H1 (cell line): ENCODE measurements around the gene PTBP3. TPM values are rescaled to one million over a fixed set of nuclear protein-coding genes. Genes with fewer than 3 reads are reported as not detected.

Experiments
- CTCF ChIA-PET: fragments of 300-600 bp; sonication (Branson Sonifier 250); formaldehyde crosslinking; loops from one replicate; lab custom pipeline; 2021; ENCODE audit not compliant: partially characterized antibody; lab: Charles Lee
- POLR2A ChIA-PET: fragments of 300-600 bp; sonication (Branson Sonifier 250); formaldehyde crosslinking; loops from one replicate; lab custom pipeline; 2021; ENCODE audit warnings: inconsistent platforms; ENCODE audit not compliant: partially characterized antibody; lab: Charles Lee
- DNase-seq, 2 experiments: peaks; one replicate each; pipeline versions ENCODE4 v3.0.0 to v3.0.0-alpha.2; 2010 to 2022; ENCODE audit warnings: low spot score in 2 of 2, low read depth in 1 of 2, mixed read lengths in 1 of 2
- FAIRE-seq: peaks from 2 replicates; lab custom pipeline; 2011; peaks lifted over from hg19 to GRCh38; lab: Jason Lieb, UNC
- H2AFZ ChIP-seq: 2 replicates; pipeline ENCODE4 v1.8.1; 2012; ENCODE audit warnings: low read length, inconsistent platforms
- H2AK5ac ChIP-seq: 2 replicates; pipeline ENCODE4 v1.6.1; 2013; ENCODE audit warnings: low read depth, low read length
- H2BK120ac ChIP-seq: replicated peaks from 2 replicates; pipeline ENCODE3; 2013; ENCODE audit warnings: low read depth, low read length, inconsistent platforms
- H2BK12ac ChIP-seq: 2 replicates; pipeline ENCODE4 v1.6.1; 2013; ENCODE audit warnings: low read depth, low read length
- H2BK15ac ChIP-seq: 2 replicates; pipeline ENCODE4 v1.6.1; 2013; ENCODE audit warnings: low read length
- H2BK20ac ChIP-seq: 2 replicates; pipeline ENCODE4 v1.6.1; 2013; ENCODE audit warnings: low read length
- H2BK5ac ChIP-seq: 2 replicates; pipeline ENCODE4 v1.6.1; 2013; ENCODE audit warnings: low read depth, low read length
- H3K14ac ChIP-seq: 2 replicates; pipeline ENCODE4 v1.6.1; 2013; ENCODE audit warnings: inconsistent platforms; ENCODE audit not compliant: insufficient read length
- H3K18ac ChIP-seq: 2 replicates; pipeline ENCODE4 v1.6.1; 2013; ENCODE audit warnings: low read length; ENCODE audit errors: extremely low read depth
- H3K23ac ChIP-seq: 2 replicates; pipeline ENCODE4 v1.6.1; 2013; ENCODE audit warnings: inconsistent platforms; ENCODE audit not compliant: insufficient read length
- H3K23me2 ChIP-seq: 2 replicates; pipeline ENCODE4 v1.6.1; 2013; ENCODE audit warnings: low read depth, low read length
- H3K27ac ChIP-seq: 2 replicates; pipeline ENCODE4 v1.6.1; 2011; ENCODE audit warnings: low read depth, low read length, inconsistent platforms
- H3K27me3 ChIP-seq, 4 experiments: replicated peaks in 1 of 4; 1 replicate in 1 of 4; 2 replicates in 3 of 4; pipeline versions ENCODE4 v1.6.1 to v1.8.1; 2011 to 2013; ENCODE audit warnings: low read length in 3 of 4, mild to moderate bottlenecking in 3 of 4, inconsistent platforms in 2 of 4, mixed read lengths in 2 of 4, moderate library complexity in 1 of 4; ENCODE audit not compliant: control insufficient read depth in 3 of 4, insufficient read depth in 3 of 4; ENCODE audit errors: extremely low read depth in 1 of 4
- H3K36me3 ChIP-seq, 4 experiments: 2 replicates each; pipeline versions ENCODE4 v1.6.1 to v1.8.1; 2011 to 2013; ENCODE audit warnings: mild to moderate bottlenecking in 4 of 4, low read length in 3 of 4, moderate library complexity in 2 of 4, control low read depth in 1 of 4, inconsistent platforms in 1 of 4; ENCODE audit not compliant: insufficient read depth in 4 of 4, control insufficient read depth in 2 of 4
- H3K4ac ChIP-seq: replicated peaks from 2 replicates; pipeline ENCODE3; 2013; ENCODE audit warnings: low read length, low read depth, mixed read lengths, inconsistent platforms; ENCODE audit not compliant: insufficient read length
- H3K4me1 ChIP-seq, 4 experiments: replicated peaks in 1 of 4; 1 replicate in 1 of 4; 2 replicates in 3 of 4; pipeline versions ENCODE4 v1.6.1 to v1.8.1; 2011 to 2013; ENCODE audit warnings: low read length in 3 of 4, inconsistent platforms in 2 of 4, mixed read lengths in 1 of 4; ENCODE audit not compliant: insufficient read depth in 4 of 4, control insufficient read depth in 3 of 4
- H3K4me2 ChIP-seq, 2 experiments: 2 replicates each; pipeline versions ENCODE4 v1.6.1 to v1.8.1; 2011 to 2013; ENCODE audit warnings: low read depth in 2 of 2, low read length in 2 of 2, control low read depth in 1 of 2, inconsistent platforms in 1 of 2, mild to moderate bottlenecking in 1 of 2; ENCODE audit not compliant: insufficient read depth in 1 of 2
- H3K4me3 ChIP-seq, 4 experiments: fragments of 200-600, 300-600 bp in 1 of 4; sonication (generic), shearing (Covaris generic), sonication (Bioruptor Twin) in 1 of 4; 2 replicates each; pipeline versions ENCODE4 v1.5.1 to v1.8.1; 2011 to 2016; ENCODE audit warnings: low read length in 4 of 4, low read depth in 3 of 4, control low read depth in 2 of 4, inconsistent platforms in 2 of 4, mild to moderate bottlenecking in 2 of 4, mixed read lengths in 1 of 4, moderate library complexity in 1 of 4; ENCODE audit not compliant: insufficient read depth in 2 of 4; ENCODE audit errors: extremely low read depth in 1 of 4
- H3K56ac ChIP-seq: replicated peaks from 2 replicates; pipeline ENCODE3; 2013; ENCODE audit warnings: low read depth, mild to moderate bottlenecking, mixed read lengths, low read length, inconsistent platforms; ENCODE audit not compliant: insufficient read length
- H3K79me1 ChIP-seq: 2 replicates; pipeline ENCODE4 v1.6.1; 2013; ENCODE audit warnings: low read depth, low read length, control low read depth
- H3K79me2 ChIP-seq, 2 experiments: 2 replicates each; pipeline versions ENCODE4 v1.6.1 to v1.8.1; 2012 to 2013; ENCODE audit warnings: low read length in 2 of 2, mild to moderate bottlenecking in 2 of 2, inconsistent platforms in 1 of 2; ENCODE audit not compliant: insufficient read depth in 2 of 2, control insufficient read depth in 1 of 2
- H3K9ac ChIP-seq, 4 experiments: replicated peaks in 1 of 4; 1 replicate in 1 of 4; 2 replicates in 3 of 4; pipeline versions ENCODE4 v1.6.1 to v1.8.1; 2011 to 2013; ENCODE audit warnings: low read depth in 3 of 4, low read length in 3 of 4, control low read depth in 2 of 4, mild to moderate bottlenecking in 2 of 4, moderate library complexity in 2 of 4, inconsistent platforms in 1 of 4; ENCODE audit errors: extremely low read depth in 1 of 4
- H3K9me3 ChIP-seq, 2 experiments: 2 replicates each; pipeline versions ENCODE4 v1.6.1 to v1.8.1; 2012 to 2013; ENCODE audit warnings: mild to moderate bottlenecking in 2 of 2, moderate library complexity in 2 of 2, control low read depth in 1 of 2, inconsistent platforms in 1 of 2, low read depth in 1 of 2, low read length in 1 of 2, mixed read lengths in 1 of 2; ENCODE audit not compliant: insufficient read depth in 2 of 2
- H4K20me1 ChIP-seq, 2 experiments: replicated peaks in 1 of 2; 2 replicates each; pipeline versions ENCODE3 to v1.8.1; 2011 to 2013; ENCODE audit warnings: inconsistent platforms in 2 of 2, low read length in 2 of 2, mild to moderate bottlenecking in 1 of 2; ENCODE audit not compliant: insufficient read depth in 2 of 2, control insufficient read depth in 1 of 2
- H4K5ac ChIP-seq: 2 replicates; pipeline ENCODE4 v1.6.1; 2013; ENCODE audit warnings: low read length, low read depth, mixed read lengths, inconsistent platforms; ENCODE audit not compliant: insufficient read length
- H4K8ac ChIP-seq: 2 replicates; pipeline ENCODE4 v1.8.0; 2013; ENCODE audit warnings: mild to moderate bottlenecking, moderate library complexity, low read length, inconsistent platforms; ENCODE audit not compliant: insufficient read depth; ENCODE audit errors: extremely low read depth
- H4K91ac ChIP-seq: replicated peaks from 2 replicates; pipeline ENCODE3; 2013; ENCODE audit warnings: low read length, mixed read lengths, inconsistent platforms; ENCODE audit not compliant: insufficient read length
- CHD2 ChIP-seq: IDR thresholded peaks from 2 replicates; pipeline ENCODE4 v1.6.1; 2012; ENCODE audit warnings: low read length, improper control_type of control experiment
- CREB1 ChIP-seq: IDR thresholded peaks from 2 replicates; pipeline ENCODE4 v1.6.1; 2012; ENCODE audit warnings: inconsistent platforms
- KDM1A ChIP-seq: fragments of 200-600, 300-600 bp; sonication (generic); IDR thresholded peaks from 2 replicates; pipeline ENCODE4 v1.7.1; 2016; ENCODE audit warnings: mild to moderate bottlenecking, low read length, borderline replicate concordance
- NRF1 ChIP-seq: IDR thresholded peaks from 2 replicates; pipeline ENCODE4 v1.6.1; 2011; ENCODE audit warnings: mild to moderate bottlenecking, low read depth, low read length, improper control_type of control experiment
- RNF2 ChIP-seq: fragments of 200-900, 300-1000 bp; sonication (generic); IDR thresholded peaks from 2 replicates; pipeline ENCODE4 v1.7.1; 2016; ENCODE audit warnings: borderline replicate concordance, low read depth, mild to moderate bottlenecking, antibody characterized with exemption, low read length; ENCODE audit not compliant: poor library complexity, severe bottlenecking; ENCODE audit errors: missing control alignments
- RXRA ChIP-seq: IDR thresholded peaks from 2 replicates; pipeline ENCODE4 v1.6.1; 2011; ENCODE audit warnings: low read depth, mild to moderate bottlenecking, low read length, moderate library complexity; ENCODE audit not compliant: insufficient read depth
- SIX5 ChIP-seq: IDR thresholded peaks from 2 replicates; pipeline ENCODE4 v1.6.1; 2011; ENCODE audit warnings: mild to moderate bottlenecking, low read depth, low read length
- SP4 ChIP-seq: IDR thresholded peaks from 2 replicates; pipeline ENCODE4 v1.6.1; 2012; ENCODE audit warnings: low read length, inconsistent platforms
- TAF1 ChIP-seq: IDR thresholded peaks from 2 replicates; pipeline ENCODE4 v1.6.1; 2011; ENCODE audit warnings: mild to moderate bottlenecking, low read depth, low read length
- ZNF274 ChIP-seq: IDR thresholded peaks from 2 replicates; pipeline ENCODE4 v1.7.0; 2012; ENCODE audit warnings: low read length, borderline replicate concordance; ENCODE audit errors: extremely low read depth
- WGBS, 2 experiments: shearing (Covaris generic) in 1 of 2; methylation state at CpG; one replicate each; pipeline versions ENCODE4 v1.1.6 to v1.1.7; 2013 to 2015; ENCODE audit warnings: low lambda C conversion rate in 2 of 2, mixed read lengths in 2 of 2, inconsistent platforms in 1 of 2, low coverage in 1 of 2, missing lambda C conversion rate in 1 of 2; ENCODE audit not compliant: insufficient replicate concordance in 2 of 2, insufficient coverage in 1 of 2, insufficient read length in 1 of 2; ENCODE audit errors: extremely low coverage in 1 of 2, missing lambda C conversion rate in 1 of 2; 5-methylcytosine and 5-hydroxymethylcytosine counted together
- polyA plus RNA-seq, 7 experiments: library from polyadenylated mRNA; depleted of rRNA in 3 of 7; stranded (reverse) in 5 of 7; unstranded in 2 of 7; fragments of >200 nt in 5 of 7; fragments of 200-250 nt in 2 of 7; gene quantifications; 1 replicate in 5 of 7; 2 replicates in 1 of 7; 4 replicates in 1 of 7; pipeline versions ENCODE4 v1.2.1 to v1.2.3, GENCODE V29; 2011 to 2013; ENCODE audit warnings: missing spikeins in 2 of 7, mixed read lengths in 2 of 7
- total RNA-seq: library from RNA; stranded (reverse); fragmentation: NEBNext Ultra II Directional; extraction: Animal tissue kit (Norgen Biotek cat#: 25700); gene quantifications from 2 replicates; pipeline ENCODE4 v1.2.1, GENCODE V29; 2021
- TF ChIP-seq, protein P1 (sequence below), 3 experiments: IDR thresholded peaks; 1 replicate in 2 of 3; 2 replicates in 1 of 3; pipeline versions ENCODE4 v1.5.1 to v1.6.1; 2011; ENCODE audit warnings: low read length in 3 of 3, mild to moderate bottlenecking in 3 of 3, inconsistent platforms in 2 of 3, low read depth in 1 of 3, moderate library complexity in 1 of 3; ENCODE audit not compliant: insufficient read depth in 1 of 3; ENCODE audit errors: control extremely low read depth in 1 of 3
- TF ChIP-seq, protein P2 (sequence below): IDR thresholded peaks from 2 replicates; pipeline ENCODE4 v1.6.1; 2012; ENCODE audit warnings: inconsistent platforms

PTBP3 gene
- total and polyA plus RNA-seq, 2 of the 8 experiments (the other 6 are each of a cell fraction or from before 2014, with no cell fraction given), result 51.0 to 124 TPM

- H2AK5ac ChIP-seq, result no peak overlapping the region
- H3K23ac ChIP-seq, result no peak overlapping the region
- H3K27ac ChIP-seq, result no peak overlapping the region
- H3K14ac ChIP-seq, result no peak overlapping the region
- peaks cover 0 to 5% (median 3%) of the 10 kb centered on the region in 4 experiments; a peak in 4 of 7 replicates for H3K4me1 ChIP-seq
- DNase-seq (no peak), FAIRE-seq (no peak)
- H4K5ac ChIP-seq, result no peak overlapping the region
- 90% methylated on average over 4 of the region's 4 CpGs; no CpG with 5 or more reads in 1 of the 2 experiments for WGBS, 2 experiments
- no peak overlapping the region for H4K8ac ChIP-seq
- no peaks in the 10 kb centered on the region; a peak in 1 of 7 replicates for H3K27me3 ChIP-seq
- H3K4me2 ChIP-seq, result no peak overlapping the region
- no peaks in the 10 kb centered on the region for H3K9me3 ChIP-seq
- no peak overlapping the region for H2BK20ac ChIP-seq
- H2AFZ ChIP-seq, result no peak overlapping the region
- no peak overlapping the region for H2BK15ac ChIP-seq
- H3K9ac ChIP-seq, result no peak overlapping the region
- ChIA-PET CTCF (interaction anchor here (0.6 to 1.7 kb wide), 7 partner anchors 11 to 523 kb away, joined by 3 to 7 read pairs (median 3); no protein-coding TSS in a partner anchor), POLR2A (no interaction called here)
- no peaks in the 10 kb centered on the region for H3K36me3 ChIP-seq
- no peak overlapping the region for H3K56ac ChIP-seq
- no peak overlapping the region for H3K4me3 ChIP-seq
- H3K79me1 ChIP-seq, result no peaks in the 10 kb centered on the region
- no peak overlapping the region for H2BK5ac ChIP-seq
- H3K18ac ChIP-seq, result no peak overlapping the region
- H4K20me1 ChIP-seq, result no peaks in the 10 kb centered on the region
- H2BK12ac ChIP-seq, result no peak overlapping the region
- no peak overlapping the region for H2BK120ac ChIP-seq
- no peaks in the 10 kb centered on the region for H3K79me2 ChIP-seq
- no peaks in the 10 kb centered on the region for H3K23me2 ChIP-seq
- H3K4ac ChIP-seq, result no peak overlapping the region
- no peak overlapping the region for H4K91ac ChIP-seq
- no peak for TF ChIP-seq SIX5
- TF ChIP-seq CREB1, result no peak
- TF ChIP-seq KDM1A, result no peak
- TF ChIP-seq NRF1, result no peak
- no peak for TF ChIP-seq CHD2
- TF ChIP-seq, protein P1, sequence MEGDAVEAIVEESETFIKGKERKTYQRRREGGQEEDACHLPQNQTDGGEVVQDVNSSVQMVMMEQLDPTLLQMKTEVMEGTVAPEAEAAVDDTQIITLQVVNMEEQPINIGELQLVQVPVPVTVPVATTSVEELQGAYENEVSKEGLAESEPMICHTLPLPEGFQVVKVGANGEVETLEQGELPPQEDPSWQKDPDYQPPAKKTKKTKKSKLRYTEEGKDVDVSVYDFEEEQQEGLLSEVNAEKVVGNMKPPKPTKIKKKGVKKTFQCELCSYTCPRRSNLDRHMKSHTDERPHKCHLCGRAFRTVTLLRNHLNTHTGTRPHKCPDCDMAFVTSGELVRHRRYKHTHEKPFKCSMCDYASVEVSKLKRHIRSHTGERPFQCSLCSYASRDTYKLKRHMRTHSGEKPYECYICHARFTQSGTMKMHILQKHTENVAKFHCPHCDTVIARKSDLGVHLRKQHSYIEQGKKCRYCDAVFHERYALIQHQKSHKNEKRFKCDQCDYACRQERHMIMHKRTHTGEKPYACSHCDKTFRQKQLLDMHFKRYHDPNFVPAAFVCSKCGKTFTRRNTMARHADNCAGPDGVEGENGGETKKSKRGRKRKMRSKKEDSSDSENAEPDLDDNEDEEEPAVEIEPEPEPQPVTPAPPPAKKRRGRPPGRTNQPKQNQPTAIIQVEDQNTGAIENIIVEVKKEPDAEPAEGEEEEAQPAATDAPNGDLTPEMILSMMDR (IDR thresholded peaks at IDR 0.05; ENCODE audit: control extremely low read depth in 1 of 3, insufficient read depth in 1 of 3, low read depth in 1 of 3, low read length in 3 of 3), result no peak
- no peak for TF ChIP-seq SP4
- TF ChIP-seq RXRA, result no peak
- no peak for TF ChIP-seq ZNF274
- TF ChIP-seq TAF1, result no peak
- TF ChIP-seq RNF2, result no peak
- TF ChIP-seq, protein P2, sequence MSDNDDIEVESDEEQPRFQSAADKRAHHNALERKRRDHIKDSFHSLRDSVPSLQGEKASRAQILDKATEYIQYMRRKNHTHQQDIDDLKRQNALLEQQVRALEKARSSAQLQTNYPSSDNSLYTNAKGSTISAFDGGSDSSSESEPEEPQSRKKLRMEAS, result no peak
Observed at GRCh38 chr9:112194969-112195431, 138.4 kb downstream of the PTBP3 start.
